Activated CD8-positive, alpha-beta memory T cell treated with anti-CD3 and anti-CD28 coated beads, Interleukin-2, amount 10 ng/mL, durations not matched to agents 7 days and 5 days (primary cell): ENCODE results near the gene NR1H3. TPM values are rescaled to one million over a fixed set of nuclear protein-coding genes. Genes with fewer than 3 reads are reported as not detected.

Experiments
- ATAC-seq: fragments of 150-1000 bp; cut with Tn5 transposase; one replicate; pipeline ENCODE4 v1.10.0; 2021; ENCODE audit warnings: moderate library complexity
- CTCF ChIA-PET: fragments of 350-600 bp; sonication (Branson Sonifier 250); formaldehyde crosslinking; loops from one replicate; lab custom pipeline; 2021; ENCODE audit warnings: antibody characterized with exemption; lab: Charles Lee
- DNase-seq: peaks from one replicate; pipeline ENCODE4 v3.0.0-alpha.2; 2020
- H3K27ac Mint-ChIP-seq: one replicate; pipeline ENCODE4 v1.8.0; 2021; ENCODE audit warnings: mild to moderate bottlenecking, mixed read lengths
- H3K27me3 Mint-ChIP-seq: one replicate; pipeline ENCODE4 v1.8.0; 2021; ENCODE audit warnings: mixed read lengths
- H3K36me3 Mint-ChIP-seq: one replicate; pipeline ENCODE4 v1.8.0; 2021; ENCODE audit warnings: mild to moderate bottlenecking, mixed read lengths
- H3K4me1 Mint-ChIP-seq: one replicate; pipeline ENCODE4 v1.8.0; 2021; ENCODE audit warnings: mixed read lengths
- H3K4me3 Mint-ChIP-seq: one replicate; pipeline ENCODE4 v1.8.0; 2021; ENCODE audit warnings: mild to moderate bottlenecking, moderate library complexity, mixed read lengths
- H3K9me3 Mint-ChIP-seq: one replicate; pipeline ENCODE4 v1.8.0; 2022; ENCODE audit warnings: low read depth, mixed read lengths
- total RNA-seq, 2 experiments: library from RNA; stranded (reverse); gene quantifications; one replicate each; pipeline ENCODE4 v1.2.3, GENCODE V29; 2021

NR1H3 gene
- total RNA-seq, 2 experiments from 2014 or later: 7.5 to 10.2 TPM

GRCh38 chr11:47248304-47248663 lies 9.5 kb upstream of the NR1H3 start:
- peak; percentile 35 for ATAC-seq
- no peak for DNase-seq
- Mint-ChIP-seq H3K4me3 (peak overlapping the region; percentile 89), H3K9me3 (no peaks in the 10 kb centered on the region), H3K27ac (peak overlapping the region; percentile 94), H3K36me3 (peaks cover 11% of the 10 kb centered on the region), H3K27me3 (no peaks in the 10 kb centered on the region), H3K4me1 (peaks cover 29% of the 10 kb centered on the region)
- CTCF ChIA-PET: interaction anchor here (0.9 to 3.4 kb wide), 10 partner anchors 11 to 164 kb away, joined by 3 to 32 read pairs (median 7); partner anchors contain the start of genes DDB2, MADD and NR1H3

DNA sequence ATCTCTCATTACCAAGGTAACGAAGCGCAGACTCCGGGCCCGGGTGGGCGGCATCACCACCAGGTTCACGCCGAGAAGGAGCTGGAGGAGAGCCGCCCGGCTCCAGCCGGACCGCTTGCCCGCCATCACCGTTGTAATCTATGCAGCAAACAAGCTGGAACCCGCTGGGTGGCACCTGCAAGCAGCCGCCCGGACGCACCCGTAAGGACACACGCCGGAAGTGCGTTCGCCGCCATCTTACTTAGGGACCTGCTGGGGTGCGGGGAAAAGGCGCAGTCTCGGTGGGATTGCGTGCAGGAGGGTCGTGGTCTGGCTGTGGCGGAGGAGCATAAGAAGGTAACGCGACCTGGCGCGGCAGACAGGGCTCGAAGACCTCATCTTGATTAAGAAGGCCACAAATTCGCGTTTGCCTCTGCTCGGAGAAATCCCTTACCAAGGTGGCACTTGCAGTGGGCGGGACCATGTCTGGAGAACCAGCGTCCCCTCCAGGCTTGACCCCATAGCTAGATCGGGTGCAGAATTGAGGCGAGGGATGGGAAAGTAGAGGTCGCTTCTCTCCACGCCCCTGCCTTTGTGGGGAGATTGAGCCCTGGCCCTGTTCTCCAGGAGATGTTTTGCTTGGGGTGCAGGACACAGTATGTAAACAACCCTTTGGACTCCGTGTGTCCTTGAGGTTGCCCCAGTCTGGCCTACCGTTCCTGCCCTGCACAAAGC lies 9.0 kb upstream of the NR1H3 start, which contains the start of gene ACP2:
Gene ACP2, minus strand, starts transcription at position 151 of the 714 bp plus-strand sequence. Its CDS starts 25 bp downstream, at position 126.
- Mint-ChIP-seq H3K4me1 (peaks cover 29% of the 10 kb centered on the region), H3K27me3 (no peaks in the 10 kb centered on the region), H3K9me3 (no peaks in the 10 kb centered on the region), H3K27ac (peak within 1 kb of the TSS; percentile 94), H3K36me3 (peaks cover 9% of the 10 kb centered on the region), H3K4me3 (peak within 1 kb of the TSS; percentile 89)
- CTCF ChIA-PET: interaction anchor here (0.9 to 3.4 kb wide), 10 partner anchors 10 to 163 kb away, joined by 3 to 32 read pairs (median 7); partner anchors contain the start of genes DDB2, MADD and NR1H3
- DNase-seq (peak; percentile 93), ATAC-seq (peak; percentile 98)

DNA sequence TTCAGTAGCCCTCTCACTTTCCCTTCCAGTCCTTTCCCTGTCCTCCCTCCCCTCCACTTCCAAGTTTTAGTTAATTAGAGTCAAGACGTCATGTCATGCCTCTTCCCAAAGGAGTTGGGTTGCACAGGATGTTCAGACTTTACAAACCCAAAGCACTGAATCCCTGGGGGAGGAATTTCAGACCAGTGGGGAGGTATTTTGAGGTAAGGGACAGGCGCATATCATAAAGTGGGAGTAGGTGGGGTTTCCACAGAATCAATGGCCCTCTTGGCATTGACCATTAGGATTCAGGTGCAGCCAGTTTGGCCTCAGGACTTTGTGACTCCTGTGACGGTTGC lies 8.4 kb upstream of the NR1H3 start:
- ATAC-seq: no peak
- no peaks in the 10 kb centered on the region for H3K27me3 Mint-ChIP-seq
- no peak for DNase-seq

DNA sequence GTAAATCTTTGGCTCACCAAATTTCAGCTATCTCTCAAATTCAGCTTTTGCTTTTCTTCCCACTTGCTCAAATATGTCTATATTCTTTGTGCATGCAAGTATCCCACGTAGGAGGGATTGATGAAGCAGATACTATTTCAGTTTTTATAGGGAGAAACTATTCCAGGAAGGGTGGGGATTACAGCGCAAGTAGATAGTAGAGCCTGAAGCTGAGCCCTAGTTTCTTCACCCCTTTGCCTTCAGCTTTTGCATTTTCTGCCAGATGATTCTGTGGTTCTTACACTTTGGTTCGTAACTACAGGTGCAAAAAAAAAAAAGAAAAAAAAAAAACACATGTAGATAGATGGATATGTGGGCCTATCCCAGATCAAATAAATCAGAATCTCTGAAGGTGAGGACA lies 6.0 kb upstream of the NR1H3 start:
- H3K36me3 Mint-ChIP-seq: peaks cover 4% of the 10 kb centered on the region
- no peak overlapping the region for H3K27ac Mint-ChIP-seq
- DNase-seq (no peak), ATAC-seq (no peak)
- no peaks in the 10 kb centered on the region for H3K9me3 Mint-ChIP-seq
- H3K4me1 Mint-ChIP-seq: peaks cover 25% of the 10 kb centered on the region
- CTCF ChIA-PET: interaction anchor here (1.0 to 1.7 kb wide), 2 partner anchors 37 to 46 kb away, joined by 3 to 5 read pairs; partner anchors contain the start of gene DDB2
- no peaks in the 10 kb centered on the region for H3K27me3 Mint-ChIP-seq
- no peak overlapping the region for H3K4me3 Mint-ChIP-seq

More for the DNA sequence above, 8.4 kb upstream of the NR1H3 start:
- peaks cover 29% of the 10 kb centered on the region for H3K4me1 Mint-ChIP-seq
- peaks cover 9% of the 10 kb centered on the region for H3K36me3 Mint-ChIP-seq
- CTCF ChIA-PET: interaction anchor here (1.0 to 3.4 kb wide), 6 partner anchors 9 to 163 kb away, joined by 6 to 32 read pairs (median 10); partner anchors contain the start of genes DDB2, MADD and NR1H3
- H3K9me3 Mint-ChIP-seq: no peaks in the 10 kb centered on the region
- H3K27ac Mint-ChIP-seq: peak overlapping the region; percentile 94
- H3K4me3 Mint-ChIP-seq: peak overlapping the region; percentile 89

DNA sequence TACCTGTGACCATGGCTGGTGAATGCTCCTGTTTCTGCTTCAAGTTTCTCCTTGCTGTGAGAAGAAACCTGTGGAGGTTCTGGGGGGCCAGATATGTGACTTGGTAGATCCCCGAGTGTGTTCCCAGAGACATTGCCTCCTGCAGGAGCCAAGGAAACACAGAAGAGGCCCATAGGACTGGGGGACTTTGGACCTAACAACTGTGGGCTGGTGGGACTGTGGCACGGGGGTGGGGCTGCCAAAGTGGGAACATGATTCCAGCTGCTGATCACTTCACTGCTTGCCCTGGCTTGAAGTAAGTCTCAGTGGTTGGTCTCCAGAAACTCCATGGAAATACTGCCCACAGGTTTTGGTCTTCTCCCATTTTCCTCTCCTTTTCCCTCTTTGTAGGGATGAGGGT lies 4.1 kb upstream of the NR1H3 start:
- H3K27me3 Mint-ChIP-seq: no peaks in the 10 kb centered on the region
- no peak overlapping the region for H3K4me3 Mint-ChIP-seq
- H3K27ac Mint-ChIP-seq: no peak overlapping the region
- peaks cover 14% of the 10 kb centered on the region for H3K4me1 Mint-ChIP-seq
- no peak for ATAC-seq
- no peaks in the 10 kb centered on the region for H3K9me3 Mint-ChIP-seq
- CTCF ChIA-PET: interaction anchor here (1.3 kb wide), 1 partner anchor 10 kb away, joined by 4 read pairs; no protein-coding TSS in a partner anchor
- DNase-seq: no peak
- H3K36me3 Mint-ChIP-seq: no peaks in the 10 kb centered on the region

- Mint-ChIP-seq H3K9me3 (no peaks in the 10 kb centered on the region), H3K27ac (no peak overlapping the region), H3K36me3 (no peaks in the 10 kb centered on the region), H3K27me3 (no peaks in the 10 kb centered on the region), H3K4me3 (no peak overlapping the region), H3K4me1 (peaks cover 15% of the 10 kb centered on the region)
- ATAC-seq: no peak
- CTCF ChIA-PET: no interaction called here
- DNase-seq: no peak
Observed at GRCh38 chr11:47254386-47254785, 3.4 kb upstream of the NR1H3 start.

DNA sequence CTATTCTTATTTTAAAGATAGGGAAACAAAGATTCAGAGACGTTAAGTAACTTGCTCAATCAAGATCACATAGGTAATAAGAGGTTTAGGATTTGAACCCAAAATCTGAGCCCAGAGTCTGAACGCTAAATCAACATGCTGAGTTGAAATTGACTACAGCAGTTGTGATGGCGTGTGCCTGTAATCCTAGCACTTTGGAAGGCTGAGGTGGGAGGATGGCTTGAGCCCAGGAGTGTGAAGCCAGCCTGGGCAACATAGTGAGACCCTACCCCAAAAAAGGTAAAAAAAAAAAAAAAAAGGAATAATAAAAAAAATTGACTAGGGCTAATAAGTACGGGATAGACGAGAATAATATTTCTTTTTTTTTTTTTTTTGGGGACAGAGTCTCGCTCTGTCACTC lies 1.4 kb upstream of the NR1H3 start:
- Mint-ChIP-seq H3K27ac (no peak overlapping the region), H3K27me3 (no peaks in the 10 kb centered on the region), H3K36me3 (no peaks in the 10 kb centered on the region), H3K4me3 (no peak overlapping the region), H3K9me3 (no peaks in the 10 kb centered on the region), H3K4me1 (peaks cover 12% of the 10 kb centered on the region)
- CTCF ChIA-PET: no interaction called here
- DNase-seq (no peak), ATAC-seq (no peak)

DNA sequence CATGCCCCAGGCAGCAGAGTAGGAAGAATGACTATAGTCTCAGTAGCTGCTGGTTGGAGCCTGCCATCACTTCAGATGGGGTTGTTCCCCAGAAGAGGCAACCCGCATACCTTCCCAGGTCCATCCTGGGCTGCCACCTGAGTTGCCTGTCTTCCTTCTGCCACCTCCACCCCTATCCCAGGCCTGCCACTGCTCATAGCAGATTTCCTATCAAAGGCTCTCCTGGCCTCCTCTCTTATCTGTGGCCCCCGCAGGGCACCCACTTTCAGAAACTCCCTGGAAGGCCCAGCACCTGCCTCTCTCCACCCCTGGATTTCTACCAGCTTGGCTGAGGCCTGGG lies 649 bp upstream of the NR1H3 start:
- no peak overlapping the region for H3K4me3 Mint-ChIP-seq

DNA sequence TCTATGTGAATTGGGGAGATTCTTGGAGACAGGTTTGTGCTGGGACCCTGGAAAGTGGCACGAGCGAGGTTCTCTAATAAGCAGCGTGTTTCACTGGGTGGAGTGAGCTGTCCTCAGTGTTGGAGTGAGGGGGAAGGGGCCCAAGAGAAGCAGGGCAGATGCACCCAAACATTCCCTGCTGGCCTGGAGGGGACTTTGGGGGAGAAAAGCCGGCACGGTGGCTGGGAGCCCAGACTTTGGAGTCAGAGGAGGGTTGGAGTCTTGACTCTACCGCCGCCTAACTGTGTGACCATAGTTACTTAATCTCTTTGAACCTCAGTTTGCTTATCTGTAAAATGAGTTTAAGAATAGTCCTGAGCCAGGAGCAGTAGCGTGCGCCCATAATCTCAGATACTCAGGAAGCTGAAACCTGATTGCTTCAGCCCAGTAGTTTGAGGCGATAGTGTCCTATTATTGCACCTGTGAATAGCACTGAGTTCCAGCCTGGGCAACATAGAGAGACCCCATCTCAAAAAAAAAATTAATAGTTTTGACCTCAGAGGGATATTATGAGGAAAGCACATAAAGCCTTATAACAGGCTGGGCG lies 614 bp downstream of the NR1H3 start:
- CTCF ChIA-PET: interaction anchor here (0.6 to 4.2 kb wide), 18 partner anchors 10 to 295 kb away, joined by 3 to 41 read pairs (median 7); partner anchors contain the start of genes ACP2, ARFGAP2 and DDB2
- H3K4me1 Mint-ChIP-seq: peaks cover 9% of the 10 kb centered on the region
- DNase-seq (no peak), ATAC-seq (no peak)
- no peaks in the 10 kb centered on the region for H3K9me3 Mint-ChIP-seq
- no peaks in the 10 kb centered on the region for H3K36me3 Mint-ChIP-seq
- no peak overlapping the region for H3K4me3 Mint-ChIP-seq
- no peaks in the 10 kb centered on the region for H3K27me3 Mint-ChIP-seq
- H3K27ac Mint-ChIP-seq: no peak overlapping the region

More for the DNA sequence above, 649 bp upstream of the NR1H3 start:
- Mint-ChIP-seq H3K27me3 (no peaks in the 10 kb centered on the region), H3K9me3 (no peaks in the 10 kb centered on the region), H3K36me3 (no peaks in the 10 kb centered on the region), H3K4me1 (peaks cover 9% of the 10 kb centered on the region), H3K27ac (no peak overlapping the region)
- CTCF ChIA-PET: interaction anchor here (0.9 to 3.9 kb wide), 3 partner anchors 9 to 152 kb away, joined by 3 to 32 read pairs (median 4); partner anchors contain the start of gene ACP2
- ATAC-seq: no peak
- DNase-seq: no peak

DNA sequence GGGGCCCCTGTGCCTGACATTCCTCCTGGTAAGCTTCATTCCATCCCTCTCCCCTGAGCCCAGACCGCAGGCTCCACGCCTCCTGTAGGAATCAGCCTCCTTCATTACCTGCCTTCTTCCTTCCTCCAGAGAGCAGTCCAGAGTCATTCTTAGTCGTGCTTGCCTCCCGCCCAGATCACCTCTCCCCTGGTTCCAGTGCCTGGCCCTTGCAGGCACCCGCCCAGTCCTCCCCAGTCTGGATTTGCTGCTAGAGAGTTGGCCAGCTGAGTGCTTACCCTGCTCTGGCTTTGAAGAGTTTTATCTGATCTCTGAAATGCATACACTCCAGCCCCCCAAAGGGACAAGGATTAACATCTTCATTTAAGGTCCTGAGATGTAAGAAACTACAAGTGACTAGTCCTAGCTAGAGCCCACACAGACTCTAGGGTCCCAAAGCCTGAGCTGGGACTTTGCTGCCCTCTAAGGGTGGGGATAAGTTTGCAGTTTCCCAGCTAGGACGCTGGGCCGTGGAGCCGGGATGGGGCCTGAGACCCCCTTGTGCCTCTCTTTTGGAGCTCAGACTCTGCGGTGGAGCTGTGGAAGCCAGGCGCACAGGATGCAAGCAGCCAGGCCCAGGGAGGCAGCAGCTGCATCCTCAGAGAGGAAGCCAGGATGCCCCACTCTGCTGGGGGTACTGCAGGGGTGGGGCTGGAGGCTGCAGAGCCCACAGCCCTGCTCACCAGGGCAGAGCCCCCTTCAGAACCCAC lies 1.6 kb downstream of the NR1H3 start:
- no peak overlapping the region for H3K4me3 Mint-ChIP-seq
- peaks cover 11% of the 10 kb centered on the region for H3K4me1 Mint-ChIP-seq
- CTCF ChIA-PET: interaction anchor here (0.6 to 4.2 kb wide), 30 partner anchors 9 to 353 kb away, joined by 3 to 41 read pairs (median 4); partner anchors contain the start of genes ACP2, ARFGAP2 and DDB2
- no peaks in the 10 kb centered on the region for H3K36me3 Mint-ChIP-seq
- no peak overlapping the region for H3K27ac Mint-ChIP-seq
- DNase-seq (peak; percentile 57), ATAC-seq (peak; percentile 84)
- H3K9me3 Mint-ChIP-seq: no peaks in the 10 kb centered on the region
- no peaks in the 10 kb centered on the region for H3K27me3 Mint-ChIP-seq

- ATAC-seq: no peak
- Mint-ChIP-seq H3K36me3 (no peaks in the 10 kb centered on the region), H3K4me1 (peaks cover 20% of the 10 kb centered on the region), H3K27me3 (no peaks in the 10 kb centered on the region), H3K9me3 (no peaks in the 10 kb centered on the region), H3K4me3 (no peak overlapping the region), H3K27ac (no peak overlapping the region)
- CTCF ChIA-PET: interaction anchor here (1.0 to 4.2 kb wide), 14 partner anchors 8 to 354 kb away, joined by 3 to 41 read pairs (median 9); partner anchors contain the start of genes ACP2, ARFGAP2 and DDB2
- DNase-seq: no peak
Observed at GRCh38 chr11:47260366-47260765, 2.6 kb downstream of the NR1H3 start.

DNA sequence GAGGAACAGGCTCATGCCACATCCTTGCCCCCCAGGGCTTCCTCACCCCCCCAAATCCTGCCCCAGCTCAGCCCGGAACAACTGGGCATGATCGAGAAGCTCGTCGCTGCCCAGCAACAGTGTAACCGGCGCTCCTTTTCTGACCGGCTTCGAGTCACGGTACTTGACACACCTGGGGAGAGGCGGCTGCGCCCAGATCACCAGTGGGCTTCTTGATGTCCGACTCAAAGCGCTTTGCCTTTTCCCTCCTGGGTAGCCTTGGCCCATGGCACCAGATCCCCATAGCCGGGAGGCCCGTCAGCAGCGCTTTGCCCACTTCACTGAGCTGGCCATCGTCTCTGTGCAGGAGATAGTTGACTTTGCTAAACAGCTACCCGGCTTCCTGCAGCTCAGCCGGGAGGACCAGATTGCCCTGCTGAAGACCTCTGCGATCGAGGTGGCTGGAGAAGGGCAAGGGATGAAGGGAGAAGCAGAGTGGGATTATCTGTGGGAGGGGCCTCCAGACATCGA lies 3.5 kb downstream of the NR1H3 start:
- ATAC-seq (no peak), DNase-seq (no peak)
- no peaks in the 10 kb centered on the region for H3K36me3 Mint-ChIP-seq
- no peak overlapping the region for H3K4me3 Mint-ChIP-seq
- H3K9me3 Mint-ChIP-seq: no peaks in the 10 kb centered on the region
- H3K4me1 Mint-ChIP-seq: peaks cover 28% of the 10 kb centered on the region
- H3K27me3 Mint-ChIP-seq: no peaks in the 10 kb centered on the region
- H3K27ac Mint-ChIP-seq: no peak overlapping the region
- CTCF ChIA-PET: interaction anchor here (4.2 kb wide), 1 partner anchor 47 kb away, joined by 21 read pairs; the partner anchor contains the start of gene DDB2
